SK-N-SH treated with all-trans-retinoic acid at 6 μM for 48 hours (cell line): ENCODE data around the gene VPS41.

Experiments used
- ATAC-seq: fragments of 200-7000 bp; cut with Tn5 transposase; 3 replicates; pipeline ENCODE4 v1.9.1; 2020; ENCODE audit warnings: mild to moderate bottlenecking, moderate library complexity
- ARNTL ChIP-seq: fragments of 450-650 bp; formaldehyde crosslinking; IDR thresholded peaks from 2 replicates; pipeline ENCODE4 v1.5.0; 2020; ENCODE audit warnings: low read depth, mild to moderate bottlenecking, moderate library complexity, borderline replicate concordance
- BACH2 ChIP-seq: fragments of 250-450 bp; sonication (Bioruptor Pico); IDR thresholded peaks from 2 replicates; pipeline ENCODE4 v1.9.0; 2021; ENCODE audit warnings: mild to moderate bottlenecking, borderline replicate concordance
- CREB5 ChIP-seq: fragments of 250-450 bp; sonication (Bioruptor Pico); IDR thresholded peaks from 2 replicates; pipeline ENCODE4 v1.5.1; 2020; ENCODE audit warnings: low read depth, mild to moderate bottlenecking, moderate library complexity
- CSDC2 ChIP-seq: fragments of 250-450 bp; sonication (Bioruptor Pico); IDR thresholded peaks from 2 replicates; pipeline ENCODE4 v1.5.0; 2020; ENCODE audit warnings: mild to moderate bottlenecking, moderate library complexity
- CSRNP3 ChIP-seq: fragments of 250-450 bp; sonication (Bioruptor Pico); IDR thresholded peaks from 2 replicates; pipeline ENCODE4 v1.5.1; 2021; ENCODE audit warnings: mild to moderate bottlenecking, moderate library complexity
- ESRRG ChIP-seq: fragments of 250-450 bp; sonication (Bioruptor Pico); IDR thresholded peaks from 2 replicates; pipeline ENCODE4 v1.6.1; 2021; ENCODE audit warnings: mild to moderate bottlenecking
- GLIS3 ChIP-seq: fragments of 250-450 bp; sonication (Bioruptor Pico); IDR thresholded peaks from 2 replicates; pipeline ENCODE4 v1.5.0; 2020; ENCODE audit warnings: mild to moderate bottlenecking, moderate library complexity
- ISL1 ChIP-seq: fragments of 250-450 bp; sonication (Bioruptor Pico); IDR thresholded peaks from 2 replicates; pipeline ENCODE4 v2.1.2; 2022; ENCODE audit warnings: mild to moderate bottlenecking, moderate library complexity
- OSR1 ChIP-seq: fragments of 250-450 bp; sonication (Bioruptor Pico); IDR thresholded peaks from 2 replicates; pipeline ENCODE4 v1.8.0; 2022; ENCODE audit warnings: moderate library complexity, mild to moderate bottlenecking, inconsistent platforms
- PATZ1 ChIP-seq: fragments of 250-450 bp; sonication (Bioruptor Pico); IDR thresholded peaks from 2 replicates; pipeline ENCODE4 v1.8.0; 2020; ENCODE audit warnings: mild to moderate bottlenecking, moderate library complexity, borderline replicate concordance
- POU6F1 ChIP-seq: fragments of 250-450 bp; sonication (Bioruptor Pico); IDR thresholded peaks from 2 replicates; pipeline ENCODE4 v1.8.0; 2021; ENCODE audit warnings: low read depth, mild to moderate bottlenecking, moderate library complexity, borderline replicate concordance
- PPARA ChIP-seq: fragments of 250-450 bp; sonication (Bioruptor Pico); IDR thresholded peaks from 2 replicates; pipeline ENCODE4 v1.5.0; 2020; ENCODE audit warnings: mild to moderate bottlenecking, borderline replicate concordance
- RARB ChIP-seq: fragments of 250-450 bp; sonication (Bioruptor Pico); IDR thresholded peaks from 2 replicates; pipeline ENCODE4 v1.8.0; 2021; ENCODE audit warnings: mild to moderate bottlenecking, moderate library complexity
- SNAI2 ChIP-seq: fragments of 250-450 bp; sonication (Bioruptor Pico); IDR thresholded peaks from 2 replicates; pipeline ENCODE4 v1.5.0; 2020; ENCODE audit warnings: mild to moderate bottlenecking, moderate library complexity
- TOX ChIP-seq: fragments of 250-450 bp; sonication (Bioruptor Pico); IDR thresholded peaks from 2 replicates; pipeline ENCODE4 v1.8.0; 2021; ENCODE audit warnings: mild to moderate bottlenecking, moderate library complexity, borderline replicate concordance
- TSHZ2 ChIP-seq: fragments of 250-450 bp; sonication (Bioruptor Pico); IDR thresholded peaks from 2 replicates; pipeline ENCODE4 v1.5.0; 2020; ENCODE audit warnings: mild to moderate bottlenecking, moderate library complexity
- ZC3H10 ChIP-seq: fragments of 250-450 bp; sonication (Bioruptor Pico); IDR thresholded peaks from 2 replicates; pipeline ENCODE4 v1.5.1; 2021; ENCODE audit warnings: mild to moderate bottlenecking, moderate library complexity
- ZFP3 ChIP-seq: fragments of 250-450 bp; sonication (Bioruptor Pico); IDR thresholded peaks from 2 replicates; pipeline ENCODE4 v1.5.0; 2020; ENCODE audit warnings: mild to moderate bottlenecking, moderate library complexity
- ZFP30 ChIP-seq: fragments of 450-650 bp; formaldehyde crosslinking; IDR thresholded peaks from 2 replicates; pipeline ENCODE4 v1.5.0; 2022; ENCODE audit warnings: mild to moderate bottlenecking, moderate library complexity
- ZNF70 ChIP-seq: fragments of 450-650 bp; formaldehyde crosslinking; IDR thresholded peaks from 2 replicates; pipeline ENCODE4 v1.5.0; 2020; ENCODE audit warnings: mild to moderate bottlenecking, moderate library complexity
- ZNF8 ChIP-seq: fragments of 450-650 bp; formaldehyde crosslinking; IDR thresholded peaks from 2 replicates; pipeline ENCODE4 v1.5.0; 2020; ENCODE audit warnings: mild to moderate bottlenecking, moderate library complexity

Gene VPS41

GRCh38 chr7:38916396-38916795 is 7.4 kb upstream of the VPS41 start:
- ATAC-seq, result no peak
- no peak for TF ChIP-seq ZNF8
- TF ChIP-seq ESRRG, result no peak
- TF ChIP-seq RARB, result no peak
- no peak for TF ChIP-seq TSHZ2 (CRISPR knock-in tag)
- no peak for TF ChIP-seq ZFP3
- TF ChIP-seq ARNTL (CRISPR knock-in tag), result no peak
- TF ChIP-seq CREB5, result no peak
- TF ChIP-seq ZC3H10 (CRISPR knock-in tag), result no peak
- TF ChIP-seq OSR1, result no peak
- TF ChIP-seq PPARA, result no peak
- TF ChIP-seq ISL1 (CRISPR knock-in tag), result no peak
- no peak for TF ChIP-seq GLIS3 (CRISPR knock-in tag)
- TF ChIP-seq ZFP30 (CRISPR knock-in tag), result no peak
- no peak for TF ChIP-seq SNAI2 (CRISPR knock-in tag)
- no peak for TF ChIP-seq BACH2 (CRISPR knock-in tag)
- TF ChIP-seq CSRNP3 (CRISPR knock-in tag), result no peak
- TF ChIP-seq TOX (CRISPR knock-in tag), result no peak
- no peak for TF ChIP-seq PATZ1 (CRISPR knock-in tag)
- no peak for TF ChIP-seq ZNF70 (CRISPR knock-in tag)
- no peak for TF ChIP-seq CSDC2 (CRISPR knock-in tag)

- ATAC-seq, result no peak
- TF ChIP-seq ESRRG (no peak), BACH2 (CRISPR knock-in tag) (no peak), GLIS3 (CRISPR knock-in tag) (no peak), ZNF70 (CRISPR knock-in tag) (no peak), ISL1 (CRISPR knock-in tag) (no peak), POU6F1 (no peak)
These were observed 879 bp upstream of the VPS41 start for GRCh38 chr7:38909870-38910269.

GRCh38 chr7:38907766-38908165 is 1.2 kb downstream of the VPS41 start:
- TF ChIP-seq ESRRG, result no peak
- TF ChIP-seq ZFP3, result no peak
- no peak for TF ChIP-seq TSHZ2 (CRISPR knock-in tag)
- no peak for TF ChIP-seq ZFP30 (CRISPR knock-in tag)
- TF ChIP-seq GLIS3 (CRISPR knock-in tag), result no peak
- no peak for TF ChIP-seq ZNF70 (CRISPR knock-in tag)
- no peak for TF ChIP-seq SNAI2 (CRISPR knock-in tag)
- no peak for TF ChIP-seq ZNF8
- no peak for TF ChIP-seq ZC3H10 (CRISPR knock-in tag)
- TF ChIP-seq CSDC2 (CRISPR knock-in tag), result no peak
- TF ChIP-seq PPARA, result no peak
- no peak for TF ChIP-seq RARB
- ATAC-seq, result no peak
